ENCODE measurements around the gene SCAND1.
"Not testable (repeated sequence)": the region's sequence is repeated elsewhere in the genome, so short reads cannot be mapped to it uniquely, and the experiment has no call there.

SCAND1 gene

DNA sequence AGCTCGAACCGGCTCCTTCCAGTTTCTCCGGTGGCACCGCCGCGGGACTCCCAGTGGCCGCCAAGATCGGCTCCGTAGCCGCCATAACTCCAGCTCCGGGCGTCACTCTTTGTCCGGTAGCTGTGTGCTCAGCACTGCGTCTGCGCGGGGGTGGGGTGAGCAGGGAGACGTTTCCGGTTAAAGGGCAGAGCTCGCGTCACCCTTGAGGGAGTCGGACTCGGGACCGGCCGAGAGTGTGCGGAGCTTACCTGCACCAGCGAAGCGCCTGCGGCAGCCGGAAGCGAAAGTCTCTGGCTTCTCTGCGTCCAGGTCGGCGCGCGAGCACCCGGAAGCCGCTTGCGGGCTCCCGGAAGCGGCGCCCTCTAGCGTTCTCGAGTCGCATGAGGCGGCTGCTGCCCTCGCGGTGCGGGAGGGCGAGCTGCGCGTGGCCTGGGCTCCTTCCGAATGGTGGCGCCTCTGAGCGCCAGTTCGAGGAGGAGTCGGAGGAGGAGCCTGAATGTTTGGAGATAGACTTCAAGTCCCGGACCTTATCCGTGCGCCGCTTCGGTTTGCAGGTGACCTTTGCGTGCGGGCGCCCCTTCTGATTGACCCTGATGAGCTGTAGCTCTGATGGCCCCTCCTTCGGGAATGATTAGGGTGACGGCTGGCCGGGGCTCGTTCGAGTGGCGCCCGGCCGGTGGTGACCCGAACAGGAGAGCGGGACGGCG is at the start of gene SCAND1:
Gene SCAND1 (minus strand): TSS at position 303 of the 707 bp plus-strand sequence. CDS start 218 bp downstream, at position 85.
- peak; percentile 99 for DNase-seq
- in situ Hi-C loops (cut with MboI; ENCODE audit: low pct_unique_long_range_greater_than_20kb, low sequenced_read_pairs): no loop called here

DNA sequence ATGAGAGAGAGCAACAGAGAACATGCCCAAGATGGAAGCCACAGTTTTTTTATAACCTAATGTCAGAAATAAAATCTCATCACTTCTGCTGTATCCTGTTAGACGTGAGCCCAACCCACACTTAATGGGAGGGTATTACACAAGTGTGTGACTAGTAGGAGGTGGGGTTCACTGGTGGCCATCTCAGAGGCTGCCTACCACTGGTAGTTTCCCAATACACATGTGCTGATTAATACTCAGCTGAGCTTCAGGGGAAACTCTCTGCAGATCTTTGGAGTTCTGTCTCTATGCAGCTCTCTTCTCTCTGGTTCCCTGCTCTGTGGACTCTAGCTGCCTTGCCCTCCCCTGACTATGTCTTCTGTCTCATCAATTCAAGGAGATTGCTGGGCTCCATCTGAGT is 49.7 kb upstream of the SCAND1 start:
- DNase-seq: no peak
- in situ Hi-C loops (cut with MboI; ENCODE audit: low pct_unique_long_range_greater_than_20kb, low sequenced_read_pairs): no loop called here

DNA sequence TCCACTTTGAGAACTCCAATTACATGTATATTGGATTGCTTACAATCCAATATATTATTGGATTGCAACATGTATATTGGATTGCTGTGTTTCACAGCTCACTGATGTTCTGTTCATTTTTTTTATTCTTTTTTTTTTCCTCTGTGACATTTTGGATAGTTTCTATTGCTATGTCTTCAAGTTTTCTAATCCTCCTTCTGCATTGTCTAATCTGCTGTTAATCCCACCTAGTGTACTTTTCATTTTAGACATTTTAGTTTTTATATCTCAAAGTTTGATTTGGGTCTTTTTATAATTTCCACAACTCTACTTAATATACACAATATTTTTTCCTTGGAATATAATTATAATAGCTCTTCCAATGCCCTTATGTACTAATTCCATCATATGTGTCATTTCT is 48.6 kb upstream of the SCAND1 start:
- no peak for DNase-seq

DNA sequence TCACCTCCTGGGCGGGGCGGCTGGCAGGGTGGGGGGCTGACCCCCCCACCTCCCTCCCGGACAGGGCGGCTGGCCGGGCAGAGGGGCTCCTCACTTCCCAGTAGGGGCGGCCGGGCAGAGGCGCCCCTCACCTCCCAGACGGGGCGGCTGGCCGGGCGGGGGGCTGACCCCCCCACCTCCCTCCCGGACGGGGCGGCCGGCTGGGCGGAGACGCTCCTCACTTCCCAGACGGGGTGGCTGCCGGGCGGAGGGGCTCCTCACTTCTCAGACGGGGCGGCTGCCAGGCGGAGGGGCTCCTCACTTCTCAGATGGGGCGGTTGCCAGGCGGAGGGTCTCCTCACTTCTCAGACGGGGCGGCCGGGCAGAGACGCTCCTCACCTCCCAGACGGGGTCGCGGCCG is 47.0 kb upstream of the SCAND1 start:
- in situ Hi-C loops (cut with MboI; ENCODE audit: low pct_unique_long_range_greater_than_20kb, low sequenced_read_pairs); DNase-seq: not testable (repeated sequence)

More for the DNA sequence above, 48.6 kb upstream of the SCAND1 start:
- in situ Hi-C loops (cut with MboI; ENCODE audit: low pct_unique_long_range_greater_than_20kb, low sequenced_read_pairs): no loop called here

- in situ Hi-C loops (cut with MboI; ENCODE audit: low pct_unique_long_range_greater_than_20kb, low sequenced_read_pairs); DNase-seq: not testable (repeated sequence)
These were observed 42.2 kb upstream of the SCAND1 start for GRCh38 chr20:35996492-35996891.

GRCh38 chr20:35994994-35995453 is 40.7 kb upstream of the SCAND1 start:
- in situ Hi-C loops (cut with MboI; ENCODE audit: low pct_unique_long_range_greater_than_20kb, low sequenced_read_pairs): no loop called here
- DNase-seq: peak; percentile 82

GRCh38 chr20:35992713-35993335 is 38.5 kb upstream of the SCAND1 start:
- peak; percentile 84 for DNase-seq
- in situ Hi-C loops (cut with MboI; ENCODE audit: low pct_unique_long_range_greater_than_20kb, low sequenced_read_pairs): no loop called here

- in situ Hi-C loops (cut with MboI; ENCODE audit: low pct_unique_long_range_greater_than_20kb, low sequenced_read_pairs): no loop called here
- peak; percentile 45 for DNase-seq
These were observed 37.0 kb upstream of the SCAND1 start for GRCh38 chr20:35991142-35991771.

- in situ Hi-C loops (cut with MboI; ENCODE audit: low pct_unique_long_range_greater_than_20kb, low sequenced_read_pairs): loop anchor here (10.0 kb wide), 1 partner anchor 146 kb away; no protein-coding TSS in a partner anchor
- no peak for DNase-seq
These were observed 34.7 kb upstream of the SCAND1 start for GRCh38 chr20:35988910-35989463.

GRCh38 chr20:35985806-35986205 is 31.5 kb upstream of the SCAND1 start:
- DNase-seq: no peak
- in situ Hi-C loops (cut with MboI; ENCODE audit: low pct_unique_long_range_greater_than_20kb, low sequenced_read_pairs): loop anchor here (10.0 kb wide), 1 partner anchor 149 kb away; no protein-coding TSS in a partner anchor

DNA sequence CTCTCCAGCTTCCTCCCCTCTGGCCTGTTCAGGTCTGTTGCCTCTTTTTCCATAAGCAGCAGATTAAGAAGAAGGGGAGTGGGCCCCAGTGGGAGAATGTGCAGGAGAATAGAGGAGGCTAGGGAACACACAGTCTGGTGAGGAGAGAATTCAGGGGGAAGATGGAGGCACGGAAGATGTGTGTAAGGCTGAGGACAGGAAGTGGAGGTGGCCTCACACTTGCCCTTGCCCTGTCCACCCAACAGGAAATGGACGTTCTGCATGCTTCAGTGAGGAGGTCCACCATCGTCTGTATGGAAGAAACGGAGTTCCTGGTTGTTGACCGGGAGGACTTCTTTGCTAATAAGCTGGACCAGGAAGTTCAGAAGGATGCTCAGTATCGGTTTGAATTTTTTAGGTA is 30.1 kb upstream of the SCAND1 start:
- no peak for DNase-seq
- in situ Hi-C loops (cut with MboI; ENCODE audit: low pct_unique_long_range_greater_than_20kb, low sequenced_read_pairs): loop anchor here (10.0 kb wide), 1 partner anchor 150 kb away; no protein-coding TSS in a partner anchor

GRCh38 chr20:35981969-35982368 is 27.7 kb upstream of the SCAND1 start:
- in situ Hi-C loops (cut with MboI; ENCODE audit: low pct_unique_long_range_greater_than_20kb, low sequenced_read_pairs): loop anchor here (10.0 kb wide), 1 partner anchor 153 kb away; no protein-coding TSS in a partner anchor
- DNase-seq: no peak

- no peak for DNase-seq
- in situ Hi-C loops (cut with MboI; ENCODE audit: low pct_unique_long_range_greater_than_20kb, low sequenced_read_pairs): no loop called here
These were observed 25.2 kb upstream of the SCAND1 start for GRCh38 chr20:35979544-35979943.

- DNase-seq: no peak
- in situ Hi-C loops (cut with MboI; ENCODE audit: low pct_unique_long_range_greater_than_20kb, low sequenced_read_pairs): no loop called here
These were observed 23.8 kb upstream of the SCAND1 start for GRCh38 chr20:35978041-35978513.

DNA sequence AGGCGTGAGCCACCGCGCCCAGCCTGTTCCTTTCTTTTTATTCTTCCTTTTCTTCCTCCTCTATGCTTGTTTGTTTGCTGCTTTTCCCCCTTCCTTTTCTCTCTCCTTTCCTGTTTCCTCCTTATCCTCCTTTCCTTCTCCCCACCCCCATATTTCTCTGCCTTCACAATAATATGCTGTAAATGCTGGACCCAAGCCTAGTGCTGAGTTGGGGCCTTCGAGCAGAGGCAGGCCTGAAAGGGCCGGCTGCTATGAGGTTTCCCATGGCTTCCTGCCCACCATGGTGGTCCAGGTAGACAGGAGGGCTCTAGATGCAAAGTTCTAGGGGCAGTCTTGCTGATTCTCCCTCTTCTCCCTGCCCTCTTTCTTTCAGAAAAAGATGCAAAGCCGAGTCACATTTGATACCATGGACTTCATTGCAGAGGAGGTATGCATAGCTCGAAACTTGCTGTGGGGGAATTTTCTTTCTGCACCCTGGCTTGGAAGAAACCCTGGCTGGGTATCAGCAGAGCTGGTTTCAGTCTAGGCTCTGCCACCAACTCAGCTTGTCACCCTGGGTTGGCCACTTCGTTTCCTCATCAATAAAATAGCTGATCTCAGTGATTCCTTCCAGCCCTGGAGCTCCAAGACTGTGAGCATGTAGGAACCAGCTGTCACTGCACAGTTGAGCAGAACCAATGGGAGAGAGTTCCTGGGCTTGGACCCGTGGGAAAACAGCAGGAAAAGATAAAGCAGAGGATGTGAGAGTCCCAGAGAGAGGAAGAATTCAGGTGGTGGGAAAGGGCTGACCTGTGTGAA is 21.5 kb upstream of the SCAND1 start:
- in situ Hi-C loops (cut with MboI; ENCODE audit: low pct_unique_long_range_greater_than_20kb, low sequenced_read_pairs): no loop called here

GRCh38 chr20:35974256-35974655 is 20.0 kb upstream of the SCAND1 start:
- DNase-seq: no peak
- in situ Hi-C loops (cut with MboI; ENCODE audit: low pct_unique_long_range_greater_than_20kb, low sequenced_read_pairs): no loop called here

More for the DNA sequence above, 21.5 kb upstream of the SCAND1 start:
- no peak for DNase-seq

GRCh38 chr20:35972462-35972861 is 18.2 kb upstream of the SCAND1 start:
- in situ Hi-C loops (cut with MboI; ENCODE audit: low pct_unique_long_range_greater_than_20kb, low sequenced_read_pairs): no loop called here
- no peak for DNase-seq

DNA sequence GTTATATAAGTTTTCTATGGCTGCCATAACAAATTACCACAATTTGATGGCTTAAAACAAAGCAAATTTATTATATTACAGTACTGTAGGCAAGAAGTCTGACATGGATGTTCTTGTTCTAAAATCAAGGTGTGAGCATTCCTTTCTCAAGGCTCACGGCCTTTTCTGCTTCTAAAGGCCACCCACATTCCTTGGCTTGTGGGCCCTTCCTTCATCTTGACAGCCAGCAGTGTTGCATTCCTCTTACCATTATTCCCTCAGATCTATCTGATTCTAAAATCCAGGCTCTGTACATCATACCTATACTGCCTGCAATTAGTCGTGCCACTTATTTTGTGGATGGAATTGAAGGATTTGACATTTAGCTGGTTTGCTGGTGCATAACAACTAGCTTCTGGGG is 17.7 kb upstream of the SCAND1 start:
- DNase-seq: no peak
- in situ Hi-C loops (cut with MboI; ENCODE audit: low pct_unique_long_range_greater_than_20kb, low sequenced_read_pairs): no loop called here

DNA sequence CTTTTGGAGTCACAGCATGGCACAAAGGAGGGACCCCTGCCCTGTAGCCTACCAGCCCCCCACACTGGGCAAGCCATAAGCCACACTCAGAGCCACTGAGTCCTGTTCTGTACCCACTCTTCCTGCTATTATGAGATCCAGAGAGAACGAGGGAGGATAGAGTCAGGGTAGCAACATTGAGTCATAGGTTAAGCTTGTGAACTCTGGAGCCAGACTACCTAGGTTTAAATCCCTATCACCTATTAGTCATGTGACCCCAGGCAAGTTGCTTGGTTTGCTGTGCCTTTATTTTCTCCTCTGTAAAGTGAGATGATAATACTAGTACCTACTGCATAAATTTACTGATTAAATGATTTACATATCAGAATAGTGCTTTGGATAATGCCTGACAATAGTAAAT is 14.6 kb upstream of the SCAND1 start:
- DNase-seq: no peak
- in situ Hi-C loops (cut with MboI; ENCODE audit: low pct_unique_long_range_greater_than_20kb, low sequenced_read_pairs): no loop called here
